ENCODE data around the gene EGR2.

EGR2 gene

DNA sequence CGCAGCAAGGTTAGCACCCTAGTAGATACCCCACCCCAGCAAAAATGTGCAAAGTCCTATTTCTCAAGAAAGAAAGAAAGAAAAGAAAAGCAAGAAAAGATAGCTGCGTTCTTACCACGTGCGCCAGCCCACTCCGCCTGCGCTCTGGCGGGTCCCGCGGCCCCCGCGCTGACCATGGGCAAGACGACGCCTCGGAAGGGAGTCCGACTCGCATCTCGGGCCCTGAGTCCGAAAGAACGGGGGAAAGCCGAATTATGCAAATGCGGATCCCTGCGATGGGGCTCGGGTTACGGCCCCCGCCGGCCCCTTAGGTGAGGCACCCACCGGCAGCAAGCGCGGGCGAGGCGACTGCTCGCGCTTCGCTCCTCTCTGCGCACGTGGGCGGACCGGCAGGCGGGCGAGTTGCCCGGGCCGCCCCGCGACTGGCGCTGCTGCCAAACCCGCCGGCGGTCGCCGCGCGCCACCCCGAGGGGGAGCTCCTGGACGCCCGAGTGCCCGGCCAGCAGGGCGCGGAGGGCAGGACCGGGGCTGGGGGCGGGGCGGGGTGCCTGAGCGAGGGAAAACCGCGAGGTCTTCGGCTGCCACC lies 2.4 kb upstream of the EGR2 start:
- peak; percentile 60 for DNase-seq (ENCODE audit: low read depth, low spot score)

DNA sequence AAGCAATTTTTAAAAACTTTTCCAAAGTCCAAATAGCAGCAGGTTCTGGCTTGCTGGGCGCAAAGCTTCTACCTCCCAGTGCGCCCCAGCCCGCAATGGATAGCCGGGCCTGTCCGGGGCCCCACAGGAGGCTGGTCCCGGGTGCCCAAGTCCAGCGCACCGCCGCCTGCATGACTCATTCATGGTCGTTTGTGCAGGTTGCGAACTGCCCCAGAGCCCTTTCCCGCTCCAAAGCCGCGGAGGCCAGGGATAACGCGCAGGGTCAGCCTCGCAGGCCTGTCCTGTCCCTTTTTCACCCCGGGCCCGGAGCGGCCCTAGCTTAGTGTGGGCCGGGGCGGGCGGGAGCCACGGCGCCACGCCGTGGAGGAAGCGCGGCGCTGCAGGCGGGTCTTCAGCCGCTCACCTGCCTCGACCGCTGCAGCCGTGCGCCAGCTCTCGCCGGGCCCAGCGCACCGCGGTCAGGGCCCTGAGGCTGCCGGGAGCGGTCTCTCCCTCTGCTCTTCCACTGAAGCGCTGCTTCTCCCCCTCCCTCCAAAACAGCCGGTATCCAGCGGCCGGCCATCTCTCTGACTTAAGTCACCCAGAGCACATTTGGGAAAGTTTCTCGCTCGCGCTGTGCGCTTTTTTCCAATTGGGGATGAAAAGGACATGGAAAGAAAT lies 1.7 kb upstream of the EGR2 start:
- DNase-seq (ENCODE audit: low read depth, low spot score), result peak; percentile 93

GRCh38 chr10:62817121-62817765 lies 1.1 kb upstream of the EGR2 start:
- peak; percentile 70 for DNase-seq (ENCODE audit: low read depth, low spot score)

DNA sequence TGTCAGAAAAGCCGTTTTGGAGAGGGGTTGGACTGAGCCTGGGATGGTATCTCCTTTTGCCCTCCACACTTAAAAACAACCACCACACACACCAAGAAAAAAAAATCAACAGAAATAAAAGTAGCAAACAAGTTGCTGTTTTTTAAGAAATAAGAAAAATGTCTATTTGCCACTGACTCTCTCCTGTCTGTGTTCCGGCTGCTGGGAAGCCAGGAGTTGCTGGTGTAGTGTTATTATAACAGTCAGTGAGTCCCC lies 163 bp downstream of the EGR2 start:
- DNase-seq (ENCODE audit: low read depth, low spot score), result no peak

DNA sequence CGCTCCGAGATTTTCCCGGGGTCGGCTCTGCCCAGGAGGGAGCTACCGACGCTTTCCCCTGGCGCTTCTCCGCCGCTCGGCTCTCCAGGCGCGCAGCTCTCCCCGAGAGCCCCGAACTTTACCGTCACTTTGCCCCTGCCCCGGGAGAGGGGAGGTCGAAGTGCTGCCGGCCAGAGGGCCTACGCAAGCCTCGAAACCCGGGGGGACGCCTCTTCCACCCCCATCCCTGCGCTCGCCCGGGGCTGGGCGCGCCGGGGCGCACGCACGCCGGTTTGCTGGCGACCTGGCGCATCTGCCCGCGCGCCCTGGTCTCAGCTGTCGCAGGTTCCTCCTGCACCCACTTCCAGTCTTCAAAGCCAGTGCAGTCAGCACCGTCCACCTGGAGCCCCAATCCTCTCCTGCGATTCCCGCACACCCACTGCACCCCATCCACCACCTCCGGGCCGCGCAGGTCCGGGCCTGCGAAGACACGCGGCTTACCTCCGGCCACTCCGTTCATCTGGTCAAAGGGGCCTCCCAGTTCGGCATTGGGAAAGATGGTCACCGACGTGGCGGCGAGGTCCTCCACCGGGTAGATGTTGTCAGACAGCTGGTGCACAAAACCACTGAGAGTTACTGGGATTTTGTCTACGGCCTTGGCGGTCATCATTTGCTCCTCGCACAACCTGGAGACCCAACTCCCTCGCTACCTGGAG lies 638 bp downstream of the EGR2 start:
- DNase-seq (ENCODE audit: low read depth, low spot score), result peak; percentile 55

DNA sequence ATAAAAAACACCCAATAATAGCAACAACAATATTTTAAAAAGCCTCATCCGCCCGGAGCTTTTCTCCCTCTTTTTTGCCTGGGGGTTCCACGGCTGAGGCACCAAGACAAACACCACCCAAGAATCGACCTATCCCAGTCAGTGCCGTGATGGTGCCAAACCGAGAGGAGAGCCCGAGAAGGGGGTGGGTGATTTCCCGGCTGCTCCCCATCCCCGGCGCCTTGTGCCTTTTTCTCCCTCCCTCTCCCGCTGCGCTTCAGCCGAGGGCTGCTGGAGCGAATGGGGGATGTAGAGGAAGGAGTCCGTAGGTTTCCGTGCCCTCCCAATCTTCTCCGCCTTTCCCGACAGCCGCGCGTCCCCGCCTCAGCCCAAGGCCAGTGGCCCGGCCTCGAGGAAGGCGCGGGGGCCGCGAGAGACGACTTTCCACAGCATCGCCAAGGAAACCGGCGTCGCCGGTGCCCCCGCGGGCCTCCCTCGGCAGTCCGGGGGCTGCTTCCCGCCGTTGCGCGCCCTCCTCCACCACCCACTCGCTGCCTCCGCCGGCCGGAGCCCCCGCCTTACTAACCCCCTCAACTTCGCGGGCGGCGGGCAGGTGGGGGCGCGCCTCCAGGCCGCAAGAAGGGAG lies 1.3 kb downstream of the EGR2 start:
- DNase-seq (ENCODE audit: low read depth, low spot score), result peak; percentile 49

GRCh38 chr10:62813981-62814380 lies 2.2 kb downstream of the EGR2 start:
- DNase-seq (ENCODE audit: low read depth, low spot score), result no peak

DNA sequence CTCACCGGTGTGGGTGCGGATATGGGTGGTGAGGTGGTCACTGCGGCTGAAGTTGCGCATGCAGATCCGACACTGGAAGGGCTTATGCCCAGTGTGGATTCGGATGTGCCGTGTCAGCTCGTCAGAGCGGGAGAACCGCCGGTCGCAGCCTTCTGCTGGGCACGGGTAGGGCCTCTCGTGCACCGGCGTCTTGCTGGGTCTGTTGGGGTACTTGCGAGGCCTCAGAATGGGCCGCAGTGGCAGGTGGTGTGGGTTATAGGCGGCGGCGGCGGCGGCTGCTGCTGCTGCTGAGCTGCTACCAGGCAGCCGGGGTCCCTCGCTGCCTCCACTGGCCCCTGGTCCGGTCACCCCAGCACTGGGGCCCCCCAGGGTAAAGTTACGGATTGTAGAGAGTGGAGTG lies 2.7 kb downstream of the EGR2 start:
- DNase-seq (ENCODE audit: low read depth, low spot score), result no peak

DNA sequence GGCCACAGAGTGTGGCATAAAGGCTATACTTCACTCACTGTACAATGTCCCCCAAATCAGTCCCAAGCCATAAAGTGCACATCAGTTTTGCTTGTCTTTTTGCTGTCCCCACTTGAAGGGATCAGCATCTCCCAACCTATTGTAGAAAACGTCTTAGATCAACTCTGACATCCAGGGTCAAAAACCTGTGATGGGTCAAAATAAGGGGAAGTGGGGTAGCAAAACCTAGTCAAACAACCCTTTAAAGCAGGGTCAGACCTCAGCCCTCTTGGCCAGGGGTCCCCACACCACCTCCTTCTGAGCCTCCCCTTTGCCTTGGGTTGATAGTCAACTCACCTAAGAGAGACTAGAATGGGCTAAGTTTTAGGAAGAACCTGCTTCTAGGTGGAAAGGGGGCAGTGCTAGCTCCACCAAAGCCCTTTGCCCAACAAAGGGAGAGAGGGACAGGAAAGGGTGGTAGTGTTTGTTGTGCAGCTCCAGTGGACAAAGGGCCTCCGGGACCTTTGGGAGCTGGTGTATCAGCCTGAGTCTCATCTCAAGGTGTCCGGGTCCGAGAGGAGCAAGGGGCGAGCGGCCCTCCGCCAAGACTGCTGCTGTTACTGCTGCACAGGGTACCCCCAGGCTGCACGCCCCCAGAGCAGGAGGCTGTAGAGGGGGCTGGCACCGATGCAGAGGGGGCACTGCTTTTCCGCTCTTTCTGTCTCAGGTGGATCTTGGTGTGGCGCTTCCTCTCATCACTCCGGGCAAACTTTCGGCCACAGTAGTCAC lies 3.3 kb downstream of the EGR2 start:
- DNase-seq (ENCODE audit: low read depth, low spot score), result no peak

DNA sequence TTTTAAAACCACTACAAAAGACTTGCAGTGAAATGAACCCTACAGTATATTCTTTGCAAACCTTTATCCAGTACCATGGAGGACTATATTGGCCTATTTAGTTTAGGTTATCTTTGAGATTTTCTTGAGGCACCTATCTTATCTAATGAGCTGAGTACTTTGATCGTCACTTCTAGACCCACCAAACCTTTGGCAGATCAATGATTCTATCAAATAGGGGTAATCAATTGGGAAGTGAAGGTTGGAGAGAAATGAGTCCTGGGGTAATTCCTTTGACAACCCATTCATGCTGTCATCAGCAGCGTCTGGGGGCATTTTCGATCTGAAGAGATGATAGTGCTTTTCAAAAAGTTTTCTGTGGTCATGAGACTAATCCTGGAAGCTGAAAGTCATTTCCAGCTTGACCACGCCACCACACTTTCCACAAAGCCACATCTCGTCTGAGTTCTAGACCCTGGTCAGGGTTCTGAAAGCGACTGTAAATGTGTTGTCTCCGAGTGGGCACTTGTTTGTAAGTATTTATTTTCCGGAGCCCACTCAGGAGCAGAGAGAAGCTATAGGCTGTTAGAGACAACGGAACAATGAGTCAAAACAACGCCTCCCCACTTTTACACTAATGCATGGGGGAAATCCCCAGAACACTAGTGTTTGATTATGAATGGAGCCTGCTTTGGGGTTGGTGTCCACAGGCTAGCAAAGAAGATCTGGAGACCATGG lies 4.8 kb downstream of the EGR2 start:
- no peak for DNase-seq (ENCODE audit: low read depth, low spot score)

- no peak for DNase-seq (ENCODE audit: low read depth, low spot score)
These were observed 5.8 kb downstream of the EGR2 start for GRCh38 chr10:62810156-62810902.

DNA sequence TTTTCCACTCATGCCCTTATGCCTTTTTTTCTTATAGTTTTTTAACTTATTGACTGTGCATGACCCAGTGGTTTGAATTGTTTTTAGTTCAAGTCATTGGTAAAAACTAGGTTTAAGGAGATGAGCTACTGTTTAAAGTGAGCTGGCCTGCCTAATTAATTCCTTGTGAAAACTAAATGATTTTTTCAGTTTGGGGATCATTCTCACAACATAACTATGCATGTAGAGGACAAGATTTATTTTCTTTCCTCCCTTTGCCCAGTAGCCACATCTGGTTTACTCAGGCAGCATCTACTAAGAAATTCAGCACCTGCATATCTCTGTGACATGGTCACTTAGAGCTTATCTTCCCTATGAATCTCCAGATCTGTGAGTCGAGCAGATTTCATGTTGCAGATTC lies 9.9 kb downstream of the EGR2 start:
- DNase-seq (ENCODE audit: low read depth, low spot score), result no peak

- DNase-seq (ENCODE audit: low read depth, low spot score), result peak; percentile 73
These were observed 10.7 kb downstream of the EGR2 start for GRCh38 chr10:62805231-62806099.

DNA sequence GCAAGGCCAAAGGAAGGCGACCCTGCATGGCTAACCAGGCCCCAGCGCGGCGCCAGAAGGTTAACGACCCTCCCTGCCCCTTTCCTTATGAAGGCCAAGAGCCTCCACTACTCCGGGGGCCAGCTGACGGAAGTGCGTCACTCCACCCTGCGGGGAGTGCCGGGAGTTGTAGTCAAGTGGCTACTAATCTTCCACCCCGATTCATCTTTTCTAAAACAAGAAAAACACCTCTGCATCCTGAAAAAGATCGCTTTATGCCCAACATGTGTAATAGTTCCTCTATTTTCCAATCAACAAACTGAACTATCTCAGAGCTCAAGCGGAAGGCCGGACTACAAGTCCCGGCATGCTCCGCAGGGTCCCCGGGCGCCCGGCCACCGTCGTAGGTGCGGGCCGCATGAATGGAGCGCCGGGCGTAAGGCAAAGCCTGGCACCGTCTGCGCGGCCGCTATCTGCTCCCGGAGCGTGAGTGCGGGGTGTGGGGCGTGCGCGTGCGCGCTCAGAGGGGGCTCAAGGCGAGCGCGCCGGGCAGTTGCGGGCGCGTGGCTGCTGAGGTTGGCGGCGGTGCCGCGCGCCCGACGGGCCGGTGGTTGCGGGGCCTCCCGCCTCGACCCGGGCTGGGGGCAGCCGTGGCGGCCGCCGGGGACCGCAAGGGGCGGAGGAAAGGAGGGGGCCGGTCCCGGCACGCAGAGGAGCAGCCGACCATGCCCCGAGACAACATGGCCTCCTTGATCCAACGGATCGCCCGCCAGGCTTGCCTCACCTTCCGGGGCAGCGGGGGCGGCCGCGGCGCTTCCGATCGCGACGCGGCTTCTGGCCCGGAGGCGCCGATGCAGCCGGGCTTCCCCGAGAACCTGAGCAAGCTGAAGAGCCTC lies 11.6 kb downstream of the EGR2 start, which contains the start of gene ADO:
TSS of gene ADO (plus strand) at position 365 of the 875 bp plus-strand sequence. CDS start at position 705, 340 bp downstream.
- peak; percentile 93 for DNase-seq (ENCODE audit: low read depth, low spot score)

DNA sequence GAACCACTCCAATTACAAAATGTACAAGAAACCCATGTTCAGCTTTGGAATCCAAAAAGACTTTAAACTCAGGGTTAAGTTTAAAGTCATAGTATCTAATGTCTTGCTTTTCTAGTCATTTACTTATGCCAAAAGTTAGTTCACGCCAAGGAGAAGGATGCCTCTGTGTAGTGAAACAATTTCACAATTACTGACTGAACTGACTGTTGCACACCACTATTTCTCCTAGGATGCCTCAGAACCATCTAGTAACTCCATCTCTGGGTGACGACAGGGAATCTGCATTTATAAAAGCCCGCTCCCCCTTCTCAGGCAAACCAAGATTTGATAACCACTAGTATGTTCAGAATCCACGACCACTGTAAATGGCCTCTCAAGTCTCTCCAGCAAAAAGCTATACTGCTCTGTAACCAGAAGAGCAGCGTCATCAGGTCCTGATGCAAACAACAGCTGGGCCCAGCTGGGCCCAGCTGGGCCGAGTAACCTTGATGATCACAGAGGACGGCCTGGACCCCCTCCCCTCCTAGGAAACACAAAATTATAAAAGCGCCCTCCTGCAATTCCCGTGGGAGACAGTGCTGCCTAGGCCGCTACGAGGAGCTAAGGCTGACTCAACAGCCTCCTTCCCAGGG lies 12.3 kb downstream of the EGR2 start:
- DNase-seq (ENCODE audit: low read depth, low spot score), result no peak

GRCh38 chr10:62801871-62802270 lies 14.3 kb downstream of the EGR2 start:
- DNase-seq (ENCODE audit: low read depth, low spot score), result no peak

DNA sequence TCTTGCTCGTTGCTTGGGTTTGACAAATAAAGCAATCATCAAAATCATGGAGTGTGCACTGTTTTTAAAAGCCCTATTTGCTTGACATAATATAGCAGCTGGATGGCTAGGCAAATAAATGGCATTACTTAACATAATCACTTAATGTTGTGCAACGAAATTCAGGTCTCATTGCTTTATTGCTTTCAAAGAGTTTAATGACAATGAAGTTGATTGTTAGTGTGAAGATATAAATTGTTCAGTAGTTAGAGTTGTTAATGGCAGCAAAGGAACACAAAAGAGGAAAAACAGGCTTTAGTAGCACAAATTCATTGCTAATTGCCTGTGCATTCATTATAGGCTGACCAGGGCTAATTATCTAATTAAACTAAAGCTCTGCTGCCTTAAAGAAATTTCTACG lies 19.3 kb downstream of the EGR2 start:
- DNase-seq (ENCODE audit: low read depth, low spot score), result no peak

DNA sequence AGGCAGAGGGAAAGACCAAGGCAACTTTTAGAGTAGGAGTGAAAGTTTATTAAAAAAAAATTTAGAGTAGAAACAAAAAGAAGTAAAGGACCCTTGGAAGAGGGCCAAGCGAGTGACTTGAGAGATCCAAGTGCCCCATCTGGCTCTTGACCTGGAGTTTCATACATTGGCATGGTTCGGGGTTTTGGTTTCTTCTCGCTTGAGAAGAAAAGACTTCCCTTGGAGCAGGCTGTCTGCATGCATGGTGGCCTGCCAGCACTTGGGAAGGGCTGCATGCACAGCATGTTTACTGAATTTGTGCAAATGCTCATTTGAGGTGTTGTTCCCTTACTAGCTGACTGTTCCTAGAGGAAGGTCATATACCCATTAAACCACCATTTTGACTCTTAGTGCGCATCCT lies 20.4 kb downstream of the EGR2 start:
- DNase-seq (ENCODE audit: low read depth, low spot score), result no peak

Measured in astrocyte of the hippocampus (primary cell).